B cell (primary cell): ENCODE results near the gene BID. TPM values are rescaled to one million over a fixed set of nuclear protein-coding genes. Genes with fewer than 3 reads are reported as not detected.

ENCODE experiments used
- ATAC-seq: fragments of 200-7000 bp; cut with Tn5 transposase; one replicate; pipeline ENCODE4 v1.10.0; 2021; ENCODE audit warnings: low read depth, mild to moderate bottlenecking, moderate number of reproducible peaks, moderate library complexity
- CTCF ChIA-PET: fragments of 350-600 bp; sonication (Branson Sonifier 250); formaldehyde crosslinking; loops from one replicate; lab custom pipeline; 2021; ENCODE audit warnings: antibody characterized with exemption, inconsistent platforms; lab: Charles Lee
- POLR2A ChIA-PET: fragments of 350-600 bp; sonication (Branson Sonifier 250); formaldehyde crosslinking; loops from one replicate; lab custom pipeline; 2021; ENCODE audit warnings: antibody characterized with exemption; lab: Charles Lee
- DNase-seq: peaks from one replicate; pipeline ENCODE4 v3.0.0; 2013
- H2AFZ ChIP-seq: 2 replicates; pipeline ENCODE4 v1.6.1; 2012; ENCODE audit warnings: mild to moderate bottlenecking, low read depth, low read length; ENCODE audit not compliant: insufficient read depth, poor library complexity, severe bottlenecking
- H3K27ac ChIP-seq, 2 donors: 1 replicate in 1 of 2; 2 replicates in 1 of 2; pipeline ENCODE4 v1.5.1; 2012 to 2013; ENCODE audit warnings: low read length in 2 of 2, mild to moderate bottlenecking in 2 of 2, moderate library complexity in 1 of 2
- H3K27me3 ChIP-seq, 4 experiments: fragments of 200-600 bp in 1 of 4; sonication (generic) in 1 of 4; replicated peaks in 1 of 4; 1 replicate in 2 of 4; 2 replicates in 2 of 4; pipeline versions ENCODE4 v1.6.1 to v1.7.0; 2013 to 2016; ENCODE audit warnings: low read length in 3 of 4, mild to moderate bottlenecking in 2 of 4, mixed read lengths in 1 of 4, moderate library complexity in 1 of 4; ENCODE audit not compliant: insufficient read depth in 4 of 4, control insufficient read depth in 3 of 4; ENCODE audit errors: control extremely low read depth in 1 of 4
- H3K36me3 ChIP-seq, 2 experiments: replicated peaks in 1 of 2; 1 replicate in 1 of 2; 2 replicates in 1 of 2; pipeline versions ENCODE4 v1.6.1 to v1.7.1; 2013; ENCODE audit warnings: low read length in 1 of 2; ENCODE audit not compliant: insufficient read depth in 2 of 2, control insufficient read depth in 1 of 2; ENCODE audit errors: control extremely low read depth in 1 of 2, extremely low read depth in 1 of 2
- H3K4me1 ChIP-seq, 2 donors: fragments of 200-600 bp in 1 of 2; sonication (generic) in 1 of 2; 1 replicate in 1 of 2; 2 replicates in 1 of 2; pipeline versions ENCODE4 v1.5.1 to v1.6.1; 2013 to 2017; ENCODE audit warnings: low read length in 2 of 2; ENCODE audit not compliant: control insufficient read depth in 2 of 2, insufficient read depth in 2 of 2
- H3K4me2 ChIP-seq: replicated peaks from 2 replicates; pipeline ENCODE3; 2012; ENCODE audit warnings: mild to moderate bottlenecking, low read depth, low read length; ENCODE audit not compliant: poor library complexity, severe bottlenecking
- H3K4me3 ChIP-seq, 5 experiments: fragments of 200-600 bp in 1 of 5; sonication (generic) in 1 of 5; 1 replicate in 3 of 5; 2 replicates in 2 of 5; pipeline versions ENCODE4 v1.5.1 to v1.7.0; 2011 to 2016; ENCODE audit warnings: low read length in 4 of 5, mild to moderate bottlenecking in 4 of 5, low read depth in 2 of 5, control low read depth in 1 of 5, moderate library complexity in 1 of 5; ENCODE audit not compliant: insufficient read depth in 1 of 5; ENCODE audit errors: control extremely low read depth in 1 of 5, extremely low read depth in 1 of 5
- H3K79me2 ChIP-seq: fragments of 200-600 bp; sonication (generic); one replicate; pipeline ENCODE4 v1.6.0; 2016; ENCODE audit warnings: low read length; ENCODE audit not compliant: control insufficient read depth, insufficient read depth
- H3K9ac ChIP-seq: fragments of 200-600 bp; sonication (generic); 2 replicates; pipeline ENCODE4 v1.6.1; 2017; ENCODE audit warnings: mild to moderate bottlenecking, low read length, moderate library complexity
- H3K9me3 ChIP-seq, 3 donors: one replicate each; pipeline versions ENCODE4 v1.6.1 to v1.7.1; 2013; ENCODE audit warnings: low read length in 2 of 3; ENCODE audit not compliant: control insufficient read depth in 2 of 3, insufficient read depth in 1 of 3; ENCODE audit errors: control extremely low read depth in 1 of 3
- H4K20me1 ChIP-seq: 2 replicates; pipeline ENCODE4 v1.6.0; 2012; ENCODE audit warnings: mild to moderate bottlenecking, low read length; ENCODE audit not compliant: insufficient read depth, control insufficient read depth, poor library complexity, severe bottlenecking
- H3K27ac Mint-ChIP-seq: one replicate; pipeline ENCODE4 v1.8.0; 2021; ENCODE audit warnings: mixed read lengths
- H3K27me3 Mint-ChIP-seq: one replicate; pipeline ENCODE4 v1.8.0; 2021; ENCODE audit warnings: mixed read lengths
- H3K4me1 Mint-ChIP-seq: one replicate; pipeline ENCODE4 v1.8.0; 2021; ENCODE audit warnings: mixed read lengths
- H3K4me3 Mint-ChIP-seq: one replicate; pipeline ENCODE4 v1.8.0; 2021; ENCODE audit warnings: mixed read lengths
- H3K9me3 Mint-ChIP-seq: one replicate; pipeline ENCODE4 v1.8.0; 2022; ENCODE audit warnings: mixed read lengths; ENCODE audit not compliant: insufficient read depth
- CTCF ChIP-seq: fragments of 200-600 bp; IDR thresholded peaks from one replicate; pipeline ENCODE4 v1.8.0; 2022; ENCODE audit warnings: antibody characterized with exemption, mild to moderate bottlenecking
- EZH2 ChIP-seq: IDR thresholded peaks from 2 replicates; pipeline ENCODE4 v1.6.1; 2012; ENCODE audit warnings: borderline replicate concordance, low read depth, mild to moderate bottlenecking, moderate library complexity, low read length; ENCODE audit not compliant: insufficient read depth, poor library complexity, severe bottlenecking
- WGBS: methylation state at CpG from one replicate; pipeline ENCODE4 v1.1.5; 2013; ENCODE audit warnings: missing lambda C conversion rate; ENCODE audit not compliant: insufficient coverage; 5-methylcytosine and 5-hydroxymethylcytosine counted together
- intact Hi-C: fragments of 100-400 bp; cut with micrococcal nuclease; formaldehyde crosslinking; loops from one replicate; pipeline ENCODE4 v1.10.0; 2022
- polyA plus RNA-seq: library from polyadenylated mRNA; depleted of rRNA; stranded (reverse); fragments of >200 nt; gene quantifications from 2 replicates; pipeline ENCODE4 v1.2.3, GENCODE V29; 2012
- total RNA-seq, 2 donors: library from RNA; stranded (reverse); fragments of 120-200 nt in 1 of 2; gene quantifications; 1 replicate in 1 of 2; 2 replicates in 1 of 2; pipeline versions ENCODE4 v1.2.3 to v1.2.4, GENCODE V29; 2013 to 2022

Gene BID
- total and polyA plus RNA-seq, 2 donors (not counting 1 experiment from before 2014, with no cell fraction given), result 17.5 to 23.3 TPM

- no peaks in the 10 kb centered on the region for H3K9me3 Mint-ChIP-seq
- peaks cover 22% of the 10 kb centered on the region for H3K4me1 Mint-ChIP-seq
- H4K20me1 ChIP-seq, result peaks cover 13% of the 10 kb centered on the region
- DNase-seq, result peak; percentile 76
- H3K27me3 Mint-ChIP-seq, result no peaks in the 10 kb centered on the region
- ChIA-PET CTCF (interaction anchor here (0.7 to 4.9 kb wide), 26 partner anchors 8 to 292 kb away, joined by 3 to 109 read pairs (median 6); partner anchors contain the start of genes BID, MICAL3 and PEX26), POLR2A (interaction anchor here (0.9 to 3.4 kb wide), 5 partner anchors 8 to 43 kb away, joined by 3 to 14 read pairs (median 8); partner anchors contain the start of gene BID)
- H3K27ac ChIP-seq, result peak overlapping the region in 1 of 2 donors; percentile 50
- no peak overlapping the region for H3K4me3 ChIP-seq
- H3K4me1 ChIP-seq, result peaks cover 11 to 16% of the 10 kb centered on the region in 2 donors
- no peak overlapping the region for H3K4me3 Mint-ChIP-seq
- H3K79me2 ChIP-seq, result no peaks in the 10 kb centered on the region
- TF ChIP-seq EZH2 (no peak), CTCF (peak; percentile 77)
- H3K27me3 ChIP-seq, result no peaks in the 10 kb centered on the region
- H3K9me3 ChIP-seq, result peaks cover 0 to under 1% (median 0%) of the 10 kb centered on the region in 3 donors
- ATAC-seq, result peak; percentile 47
- no peak overlapping the region for H3K9ac ChIP-seq
- intact Hi-C loops, result loop anchor here (1.0 kb wide), 3 partner anchors 10 to 43 kb away; no protein-coding TSS in a partner anchor
- peaks cover 0 to 30% of the 10 kb centered on the region in 2 experiments for H3K36me3 ChIP-seq
- H3K4me2 ChIP-seq, result no peak overlapping the region
- WGBS, result 87% methylated on average over 37 of the region's 37 CpGs
- no peak overlapping the region for H2AFZ ChIP-seq
- peak overlapping the region; percentile 37 for H3K27ac Mint-ChIP-seq
Observed at GRCh38 chr22:17785185-17786184, 11.2 kb upstream of the BID start.
